UCSD-AML1 (cell line): ENCODE data around the gene CD48.

Experiments used
- DNase-seq: peaks from one replicate; lab custom pipeline; 2025; ENCODE audit not compliant: unreplicated experiment; lab: John Stamatoyannopoulos, UW

Gene CD48, protein sequence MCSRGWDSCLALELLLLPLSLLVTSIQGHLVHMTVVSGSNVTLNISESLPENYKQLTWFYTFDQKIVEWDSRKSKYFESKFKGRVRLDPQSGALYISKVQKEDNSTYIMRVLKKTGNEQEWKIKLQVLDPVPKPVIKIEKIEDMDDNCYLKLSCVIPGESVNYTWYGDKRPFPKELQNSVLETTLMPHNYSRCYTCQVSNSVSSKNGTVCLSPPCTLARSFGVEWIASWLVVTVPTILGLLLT

DNA sequence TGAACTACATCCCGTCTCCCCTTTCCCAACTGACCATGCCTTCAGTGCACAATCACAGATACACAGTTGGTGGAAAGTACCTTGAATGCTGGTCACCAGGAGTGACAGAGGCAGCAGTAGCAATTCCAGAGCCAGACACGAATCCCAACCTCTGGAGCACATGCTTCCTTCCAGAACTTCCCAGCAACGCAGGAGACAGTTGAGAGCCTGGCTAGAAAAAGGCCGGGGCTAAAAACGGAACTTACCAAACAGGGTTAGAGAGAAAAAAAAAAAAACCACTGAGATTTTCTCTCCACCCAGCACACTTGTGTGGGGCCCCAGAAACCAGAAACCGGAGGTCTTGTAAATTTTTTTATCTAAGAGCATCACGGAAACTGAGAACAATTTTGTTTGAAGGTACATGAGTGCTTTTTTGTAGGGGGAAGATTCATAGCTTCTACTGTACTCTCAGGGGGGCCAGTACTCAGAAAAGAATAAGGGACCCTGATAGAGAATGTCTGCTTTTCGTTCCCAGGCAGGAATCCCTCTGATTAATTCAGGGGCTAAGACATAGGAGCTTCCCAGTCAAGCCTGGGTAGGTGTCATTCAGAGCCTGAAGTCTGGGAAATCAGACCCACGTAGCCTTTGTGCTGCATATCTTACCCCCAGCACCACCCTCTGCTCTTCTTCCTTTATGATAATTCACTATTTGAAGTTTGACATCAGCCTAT is at the start of gene CD48:
CD48 (minus strand) TSS at position 221 of the 710 bp plus-strand sequence; CDS start at position 162, 59 bp downstream.
- peak; percentile 34 for DNase-seq

DNA sequence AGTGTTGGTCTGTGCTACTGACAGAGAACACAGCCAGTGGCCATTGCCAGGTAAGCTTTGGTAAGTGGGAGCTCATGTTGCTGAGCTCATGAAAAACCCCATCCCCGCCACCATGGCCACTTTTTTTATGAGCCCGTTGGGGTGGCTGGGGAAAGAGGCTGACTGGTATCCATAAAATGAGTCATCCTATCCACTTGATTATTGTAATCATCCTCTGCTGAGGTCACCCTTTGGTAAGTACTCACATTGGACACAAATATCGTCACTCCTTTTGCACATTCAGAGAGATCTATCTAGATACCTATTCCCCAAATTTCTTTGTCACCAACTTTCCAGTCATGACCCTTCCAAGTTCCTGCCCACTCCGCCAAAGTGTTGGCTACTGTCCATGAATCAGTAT is 49.4 kb upstream of the CD48 start:
- DNase-seq: no peak

DNA sequence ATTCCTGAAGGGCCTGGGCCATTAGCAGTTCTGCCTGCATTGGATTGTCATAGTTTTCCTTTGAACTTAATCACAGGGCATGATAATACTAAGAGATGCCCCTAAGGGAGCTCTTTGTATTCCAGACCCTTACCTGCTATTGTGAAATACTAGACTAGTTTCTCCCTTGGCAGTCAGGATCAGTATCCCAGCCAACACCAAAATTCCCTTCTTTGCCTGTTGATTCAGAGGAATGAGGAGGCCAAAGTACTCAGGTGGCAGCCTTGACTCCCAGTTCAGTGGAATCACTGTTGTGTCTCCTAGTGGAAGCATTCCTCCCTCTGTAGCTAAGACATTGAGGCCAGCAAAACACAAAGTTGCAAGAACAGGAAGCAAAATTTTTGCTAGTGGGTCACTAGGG is 48.1 kb upstream of the CD48 start:
- no peak for DNase-seq

DNA sequence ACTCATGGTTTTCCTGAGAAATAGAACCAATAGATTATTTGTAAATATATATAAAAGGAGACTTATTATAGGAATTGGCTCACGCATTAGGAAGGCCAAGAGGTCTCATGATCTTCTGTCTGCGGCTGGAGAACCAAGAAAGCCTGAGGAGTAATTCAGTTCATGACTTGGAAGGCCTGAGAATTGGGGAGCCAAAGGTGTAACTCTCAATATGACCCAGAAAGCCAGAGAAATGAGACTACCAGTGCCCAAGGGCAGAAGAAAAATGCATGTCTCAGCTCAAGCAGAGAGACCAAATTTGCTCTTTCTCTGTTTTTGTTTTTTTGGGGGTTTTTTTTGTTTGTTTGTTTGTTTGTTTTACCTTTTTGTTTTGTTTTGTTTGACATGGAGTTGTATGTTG is 46.9 kb upstream of the CD48 start:
- DNase-seq: no peak

DNA sequence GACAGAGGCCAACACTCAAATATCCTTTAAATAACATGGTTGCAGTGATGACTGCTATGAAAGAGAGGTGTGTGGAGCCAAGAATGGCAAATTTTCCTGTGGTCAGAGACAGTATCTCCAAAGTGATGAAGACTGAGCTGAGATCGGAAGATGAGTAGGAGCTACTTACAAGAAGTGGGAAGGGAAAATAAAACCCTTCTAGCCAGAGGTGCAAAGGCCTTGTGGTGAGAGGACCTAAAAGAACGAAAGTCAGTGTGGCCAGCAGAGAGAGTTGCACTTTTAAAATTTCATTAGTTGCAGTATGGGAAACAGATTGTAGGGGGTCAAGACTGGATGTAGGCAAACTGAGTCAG is 45.2 kb upstream of the CD48 start:
- DNase-seq: no peak

DNA sequence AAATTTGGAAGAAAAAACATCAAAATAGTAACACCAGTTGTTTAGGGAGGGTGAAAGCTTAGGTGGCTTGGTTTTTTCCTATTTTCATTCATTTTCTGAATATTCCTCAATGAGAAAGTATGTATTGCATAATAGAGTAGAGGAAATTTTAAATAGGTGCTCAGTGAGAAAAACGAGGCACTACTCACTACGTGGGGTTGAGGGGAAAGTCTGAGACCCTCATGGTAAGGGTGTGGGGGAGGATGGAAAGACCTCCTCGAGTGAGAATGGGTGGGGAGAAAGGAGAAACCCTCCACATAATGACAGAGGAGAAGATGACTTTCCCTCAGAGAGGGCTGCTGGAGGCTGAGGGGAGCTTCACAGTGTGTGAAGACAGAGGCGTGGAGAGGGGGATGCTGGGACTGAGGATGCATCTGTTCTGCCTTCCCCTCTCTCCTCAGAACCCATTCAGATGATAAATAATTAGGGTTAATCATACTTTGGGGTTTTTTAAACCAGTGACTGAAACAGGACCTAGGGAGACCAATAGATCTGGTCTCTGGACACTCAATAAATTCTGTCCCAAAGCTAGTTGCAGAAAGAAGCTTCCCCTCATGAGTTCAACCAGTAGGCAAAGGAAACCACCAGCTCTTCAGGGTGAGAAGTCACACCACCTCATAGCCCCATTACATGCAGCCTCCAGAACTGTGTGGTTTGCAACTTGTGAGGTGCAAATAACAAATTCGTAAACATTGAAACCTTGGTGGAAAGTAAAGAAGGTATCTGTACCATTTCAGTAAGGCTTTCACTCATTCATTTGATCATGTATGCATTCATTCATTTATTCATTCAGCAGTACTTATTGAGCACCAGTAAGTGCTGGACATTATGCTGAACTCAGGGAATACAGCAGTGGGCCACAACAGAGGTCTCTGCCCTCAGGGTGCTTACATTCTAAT is 44.6 kb upstream of the CD48 start:
- DNase-seq: no peak

DNA sequence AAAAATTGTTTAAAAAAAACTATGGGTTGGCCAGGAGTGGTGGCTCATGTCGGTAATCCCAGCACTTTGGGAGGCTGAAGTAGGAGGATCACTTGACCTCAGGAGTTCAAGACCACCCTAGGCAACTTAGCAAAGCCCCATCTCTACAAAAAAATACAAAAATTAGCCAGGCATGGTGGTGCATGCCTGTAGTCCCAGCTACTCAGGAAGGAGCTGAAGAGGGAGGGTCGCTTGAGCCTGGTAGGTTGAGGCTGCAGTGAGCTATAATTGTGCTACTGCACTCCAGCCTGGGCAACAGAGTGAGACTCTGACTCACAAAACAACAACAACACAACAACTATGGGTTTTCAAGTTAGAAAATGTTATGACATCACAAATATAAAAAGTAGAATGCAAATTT is 43.8 kb upstream of the CD48 start:
- no peak for DNase-seq

DNA sequence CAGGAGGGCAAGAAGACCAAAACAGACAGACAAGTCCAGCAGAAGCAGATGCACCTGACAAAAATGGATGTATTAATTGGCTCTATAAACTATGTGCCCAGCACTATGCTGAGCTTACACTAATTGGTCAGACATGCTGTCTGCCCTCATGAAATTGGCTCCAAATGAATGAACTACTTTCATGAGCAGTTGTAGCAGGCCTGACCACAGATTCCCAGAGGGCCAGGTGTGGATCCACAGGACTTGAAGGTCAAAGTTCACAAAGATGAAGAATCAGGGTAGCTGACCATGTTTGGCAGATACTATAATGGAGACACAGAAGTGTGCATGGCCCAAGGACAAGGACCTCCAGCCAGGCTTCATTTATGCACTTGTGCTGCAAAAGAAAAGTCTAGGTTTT is 42.0 kb upstream of the CD48 start:
- DNase-seq: no peak

DNA sequence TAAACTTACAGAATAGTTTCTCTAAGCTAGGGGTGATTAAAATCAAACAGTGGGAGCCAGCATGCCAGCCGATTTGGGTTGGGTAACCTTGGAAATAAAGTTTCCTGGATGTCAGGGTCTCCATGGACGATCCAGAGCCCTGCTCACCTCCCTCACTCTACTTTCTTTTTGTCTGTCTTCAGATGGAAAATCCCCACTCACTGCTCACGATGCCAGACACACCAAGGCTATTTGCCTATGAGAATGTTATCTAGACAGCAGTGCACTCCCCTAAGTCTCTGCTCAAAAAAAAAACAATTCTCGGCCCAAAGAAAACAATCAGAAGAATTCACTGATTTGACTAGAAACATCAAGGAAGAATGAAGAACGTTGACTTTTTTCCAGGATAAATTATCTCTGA is 41.3 kb upstream of the CD48 start:
- DNase-seq: no peak

DNA sequence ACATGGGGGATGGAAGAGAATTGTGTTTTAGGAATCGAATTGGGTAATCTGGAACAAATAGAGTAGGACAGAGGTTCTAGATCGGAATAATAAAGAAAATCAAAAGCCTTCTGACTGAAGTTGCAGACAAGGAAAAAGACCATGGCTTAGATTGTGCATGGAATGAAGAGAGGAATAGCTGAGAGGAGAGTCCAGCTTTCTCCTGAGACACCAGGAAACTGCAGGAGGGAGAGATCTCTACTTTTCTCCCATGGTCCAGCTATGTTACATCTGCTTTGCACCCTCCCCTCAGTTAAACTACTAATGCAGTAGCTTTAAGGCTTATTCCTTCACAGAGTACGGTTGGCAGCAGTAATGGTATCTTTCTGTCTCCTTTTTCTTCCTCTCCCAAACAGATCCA is 40.8 kb upstream of the CD48 start:
- DNase-seq: no peak

DNA sequence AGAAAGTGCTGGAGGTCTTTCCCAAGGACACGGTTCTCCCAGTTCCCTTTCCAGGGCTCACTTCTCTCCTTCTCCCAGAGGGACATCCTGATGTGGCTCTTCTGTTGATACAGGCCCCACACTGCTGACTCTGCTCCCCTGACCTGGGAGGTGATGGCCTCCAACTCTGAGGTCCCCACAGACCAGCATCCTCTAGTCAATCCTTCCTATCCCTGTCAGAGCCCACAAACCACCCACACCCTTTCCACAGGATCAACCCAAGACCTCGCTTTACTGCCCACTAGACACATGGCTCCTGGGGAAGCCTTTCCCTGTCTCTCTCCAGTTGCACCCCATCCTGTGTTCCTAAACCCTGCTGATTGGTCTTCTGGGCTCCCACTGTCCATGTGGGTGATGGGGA is 39.0 kb upstream of the CD48 start:
- no peak for DNase-seq

DNA sequence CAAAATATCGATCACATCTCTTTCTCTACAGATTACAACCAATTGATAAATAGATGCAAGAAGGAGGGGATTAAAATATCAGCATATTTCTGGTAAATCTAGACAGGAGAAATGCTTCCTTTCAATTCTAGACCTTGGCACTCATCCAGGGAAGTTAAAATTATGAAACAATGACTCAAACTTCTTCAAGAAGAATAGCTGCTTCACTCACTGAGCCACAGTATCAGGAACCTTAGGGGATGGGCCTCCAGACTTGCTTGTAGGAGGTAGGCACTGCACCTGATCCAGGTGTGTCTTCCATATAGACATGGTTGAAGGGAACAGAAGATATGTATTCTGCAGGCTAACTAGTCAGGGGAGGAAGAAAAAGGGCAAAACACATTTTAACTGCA is 37.3 kb upstream of the CD48 start:
- no peak for DNase-seq

DNA sequence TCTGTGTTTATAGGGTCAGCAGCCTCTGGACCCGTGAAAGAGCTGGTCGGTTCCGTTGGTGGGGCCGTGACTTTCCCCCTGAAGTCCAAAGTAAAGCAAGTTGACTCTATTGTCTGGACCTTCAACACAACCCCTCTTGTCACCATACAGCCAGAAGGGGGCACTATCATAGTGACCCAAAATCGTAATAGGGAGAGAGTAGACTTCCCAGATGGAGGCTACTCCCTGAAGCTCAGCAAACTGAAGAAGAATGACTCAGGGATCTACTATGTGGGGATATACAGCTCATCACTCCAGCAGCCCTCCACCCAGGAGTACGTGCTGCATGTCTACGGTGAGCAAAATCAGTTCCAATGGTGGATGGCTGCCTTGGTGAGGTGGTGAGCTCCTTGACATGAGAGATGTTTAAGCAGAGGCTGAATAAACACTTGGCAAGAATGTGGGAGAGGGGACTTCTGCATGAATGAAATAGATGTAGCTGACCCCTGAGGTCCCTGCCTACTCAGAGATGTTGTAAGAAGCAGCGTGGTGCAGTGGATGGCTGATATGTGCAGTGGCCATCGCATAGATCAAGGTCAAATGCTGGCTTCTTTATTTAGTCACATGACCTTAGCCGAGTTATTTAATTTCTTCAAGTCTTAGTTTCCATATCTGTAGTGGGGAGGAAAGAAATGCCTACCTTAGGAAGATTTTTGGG is 36.7 kb upstream of the CD48 start:
- DNase-seq: no peak

DNA sequence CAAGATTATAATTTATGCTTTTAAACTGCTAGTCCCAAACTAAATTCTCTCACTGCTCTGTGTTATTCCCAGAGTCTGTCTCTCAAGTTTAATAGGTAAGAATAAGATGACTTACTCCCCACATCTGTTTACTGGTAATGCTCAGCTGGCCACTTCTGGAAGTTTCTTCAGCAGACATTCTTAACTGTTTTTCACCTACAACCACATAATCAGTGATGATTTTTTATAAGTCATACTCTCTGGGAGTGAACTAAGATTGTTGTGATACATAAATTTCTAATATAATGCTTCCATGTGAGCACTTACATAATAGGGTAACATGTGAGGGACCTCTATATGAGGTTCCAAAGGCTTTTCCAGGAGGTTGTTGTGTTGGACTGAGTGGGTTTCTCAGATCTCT is 36.1 kb upstream of the CD48 start:
- DNase-seq: no peak

DNA sequence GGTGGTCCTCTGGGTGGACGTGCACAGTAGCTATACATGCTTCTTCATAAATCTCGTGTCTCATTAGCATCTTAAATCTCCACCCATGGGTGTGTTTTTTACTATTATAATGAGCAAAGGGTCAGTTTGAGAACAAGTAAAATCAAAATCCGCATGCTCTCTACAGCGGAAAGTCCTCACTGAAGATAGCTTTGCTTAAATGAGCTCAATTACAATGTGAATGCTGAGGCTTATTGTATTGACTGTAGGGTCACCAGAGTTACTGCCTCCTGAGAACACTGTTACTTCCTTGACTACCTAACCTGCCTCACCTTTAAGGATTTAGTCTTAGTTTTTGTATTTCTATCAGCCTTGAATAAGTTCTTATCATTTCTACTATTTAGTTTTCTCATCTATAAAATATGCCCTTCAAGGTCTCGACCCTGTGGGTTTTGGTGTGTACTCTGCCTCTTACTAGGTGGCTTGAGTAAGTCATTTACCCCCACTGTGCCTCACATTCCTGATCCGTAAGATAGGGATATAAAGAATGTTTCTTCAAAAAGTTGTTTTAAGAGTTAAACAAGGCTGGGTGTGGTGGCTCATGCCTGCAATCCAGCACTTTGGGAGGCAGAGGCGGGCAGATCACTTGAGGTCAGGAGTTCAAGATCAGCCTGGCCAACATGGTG is 35.3 kb upstream of the CD48 start:
- DNase-seq: no peak

DNA sequence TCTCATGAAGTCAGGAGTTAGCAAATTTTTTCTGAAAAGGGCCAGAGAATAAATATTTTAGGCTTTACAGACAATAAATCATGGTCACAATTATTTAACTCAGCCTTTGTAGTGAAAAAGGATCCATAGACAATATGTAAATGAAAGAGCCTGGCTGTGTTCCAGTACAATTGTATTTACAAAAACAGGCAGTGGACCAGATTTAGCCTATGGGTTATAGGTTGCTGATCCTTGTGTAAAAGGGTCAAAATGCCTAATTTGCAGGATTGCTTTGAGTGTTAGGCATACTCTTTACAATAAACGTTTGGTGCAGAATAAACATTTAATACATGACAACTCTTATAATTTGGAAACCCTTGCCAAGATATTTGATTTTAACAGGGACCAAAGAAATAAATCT is 33.9 kb upstream of the CD48 start:
- no peak for DNase-seq

DNA sequence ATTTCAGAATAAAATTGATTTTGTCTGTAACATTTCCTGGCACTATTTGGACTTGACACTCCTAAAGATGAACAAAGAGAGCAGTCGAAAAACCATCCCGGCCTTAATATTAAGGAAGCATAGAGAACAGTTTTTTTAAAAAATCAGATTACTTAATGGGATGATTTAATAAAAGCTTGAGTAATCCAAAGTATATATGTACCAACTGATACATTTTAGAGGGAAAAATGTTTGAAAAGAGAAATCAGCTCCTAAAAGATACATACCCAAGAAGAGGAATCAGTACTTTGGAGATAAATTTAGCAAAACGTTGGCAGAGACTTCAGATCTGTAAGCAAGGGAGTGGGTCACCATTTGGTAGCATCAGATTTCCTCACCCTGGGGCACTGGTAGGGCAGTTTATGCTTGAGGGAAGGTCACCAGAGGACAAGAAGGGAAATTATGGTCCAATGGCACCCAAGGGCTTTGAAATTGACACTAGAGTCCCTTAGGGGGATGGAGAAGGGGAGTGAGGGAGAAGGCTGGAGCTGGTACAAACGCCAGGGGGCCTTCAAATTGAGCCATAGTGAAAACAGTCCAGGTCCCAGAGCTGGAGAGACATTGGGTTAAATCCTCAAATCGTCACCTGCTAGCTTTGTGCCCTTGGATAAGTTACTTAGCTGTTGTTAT is 33.4 kb upstream of the CD48 start:
- DNase-seq: no peak

DNA sequence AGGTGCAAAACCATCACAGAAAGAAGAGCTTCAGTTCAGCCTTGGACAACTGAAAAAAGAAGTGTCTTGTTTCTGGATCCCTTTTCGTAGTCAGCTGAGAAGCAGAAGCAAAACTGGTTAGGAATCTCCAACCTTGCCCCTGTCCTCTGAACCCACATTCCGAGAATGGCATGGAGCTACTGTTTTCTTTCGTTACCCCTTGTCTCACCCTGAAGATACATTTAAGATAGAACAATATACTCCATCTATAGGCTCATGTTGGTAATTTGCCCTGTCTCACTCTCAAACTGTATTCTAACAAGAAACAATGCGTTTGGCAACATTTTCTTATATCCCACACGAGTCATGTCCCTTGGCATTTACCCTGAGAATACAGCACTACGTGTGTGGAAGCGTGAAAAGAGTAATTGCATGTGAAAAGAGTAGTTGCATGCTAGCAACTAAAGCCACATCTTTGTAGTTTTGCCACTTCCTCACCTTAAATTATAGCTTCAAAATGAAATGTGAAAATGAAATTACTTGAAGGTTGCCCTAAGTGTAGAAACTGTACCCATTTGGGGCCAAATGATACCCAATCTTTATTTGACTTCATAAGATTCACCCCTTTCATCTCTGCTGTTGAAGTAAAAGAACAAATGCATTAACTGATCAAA is 32.7 kb upstream of the CD48 start:
- DNase-seq: no peak

DNA sequence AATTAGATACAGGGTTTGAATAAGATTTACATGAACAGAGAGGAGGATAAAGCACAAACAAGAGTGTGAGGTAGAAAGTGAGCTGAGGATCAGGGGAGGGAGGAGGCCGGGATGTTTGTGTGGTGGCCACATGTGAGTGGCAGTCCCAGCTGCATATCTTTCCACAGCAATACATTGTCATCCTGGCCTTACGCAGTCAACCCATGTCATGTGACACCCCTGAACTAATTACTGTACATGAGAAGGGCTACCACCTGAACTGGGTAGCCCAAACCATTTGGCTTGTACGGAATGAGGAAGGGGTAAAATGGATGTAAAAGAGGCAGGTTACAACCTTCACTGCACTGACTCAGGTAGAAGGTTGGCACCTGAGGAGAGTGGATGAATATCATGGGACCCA is 31.6 kb upstream of the CD48 start:
- DNase-seq: no peak
